H1 (cell line): ENCODE data around the gene ZC3HAV1. TPM values are rescaled to one million over a fixed set of nuclear protein-coding genes. Genes with fewer than 3 reads are reported as not detected.

ENCODE experiments used
- CTCF ChIA-PET: fragments of 300-600 bp; sonication (Branson Sonifier 250); formaldehyde crosslinking; loops from one replicate; lab custom pipeline; 2021; ENCODE audit not compliant: partially characterized antibody; lab: Charles Lee
- POLR2A ChIA-PET: fragments of 300-600 bp; sonication (Branson Sonifier 250); formaldehyde crosslinking; loops from one replicate; lab custom pipeline; 2021; ENCODE audit warnings: inconsistent platforms; ENCODE audit not compliant: partially characterized antibody; lab: Charles Lee
- DNase-seq, 2 experiments: peaks; one replicate each; pipeline versions ENCODE4 v3.0.0 to v3.0.0-alpha.2; 2010 to 2022; ENCODE audit warnings: low spot score in 2 of 2, low read depth in 1 of 2, mixed read lengths in 1 of 2
- FAIRE-seq: peaks from 2 replicates; lab custom pipeline; 2011; peaks lifted over from hg19 to GRCh38; lab: Jason Lieb, UNC
- H2AFZ ChIP-seq: 2 replicates; pipeline ENCODE4 v1.8.1; 2012; ENCODE audit warnings: low read length, inconsistent platforms
- H2AK5ac ChIP-seq: 2 replicates; pipeline ENCODE4 v1.6.1; 2013; ENCODE audit warnings: low read depth, low read length
- H2BK120ac ChIP-seq: replicated peaks from 2 replicates; pipeline ENCODE3; 2013; ENCODE audit warnings: low read depth, low read length, inconsistent platforms
- H2BK12ac ChIP-seq: 2 replicates; pipeline ENCODE4 v1.6.1; 2013; ENCODE audit warnings: low read depth, low read length
- H2BK15ac ChIP-seq: 2 replicates; pipeline ENCODE4 v1.6.1; 2013; ENCODE audit warnings: low read length
- H2BK20ac ChIP-seq: 2 replicates; pipeline ENCODE4 v1.6.1; 2013; ENCODE audit warnings: low read length
- H2BK5ac ChIP-seq: 2 replicates; pipeline ENCODE4 v1.6.1; 2013; ENCODE audit warnings: low read depth, low read length
- H3K14ac ChIP-seq: 2 replicates; pipeline ENCODE4 v1.6.1; 2013; ENCODE audit warnings: inconsistent platforms; ENCODE audit not compliant: insufficient read length
- H3K18ac ChIP-seq: 2 replicates; pipeline ENCODE4 v1.6.1; 2013; ENCODE audit warnings: low read length; ENCODE audit errors: extremely low read depth
- H3K23ac ChIP-seq: 2 replicates; pipeline ENCODE4 v1.6.1; 2013; ENCODE audit warnings: inconsistent platforms; ENCODE audit not compliant: insufficient read length
- H3K23me2 ChIP-seq: 2 replicates; pipeline ENCODE4 v1.6.1; 2013; ENCODE audit warnings: low read depth, low read length
- H3K27ac ChIP-seq: 2 replicates; pipeline ENCODE4 v1.6.1; 2011; ENCODE audit warnings: low read depth, low read length, inconsistent platforms
- H3K27me3 ChIP-seq, 4 experiments: replicated peaks in 1 of 4; 1 replicate in 1 of 4; 2 replicates in 3 of 4; pipeline versions ENCODE4 v1.6.1 to v1.8.1; 2011 to 2013; ENCODE audit warnings: low read length in 3 of 4, mild to moderate bottlenecking in 3 of 4, inconsistent platforms in 2 of 4, mixed read lengths in 2 of 4, moderate library complexity in 1 of 4; ENCODE audit not compliant: control insufficient read depth in 3 of 4, insufficient read depth in 3 of 4; ENCODE audit errors: extremely low read depth in 1 of 4
- H3K36me3 ChIP-seq, 4 experiments: 2 replicates each; pipeline versions ENCODE4 v1.6.1 to v1.8.1; 2011 to 2013; ENCODE audit warnings: mild to moderate bottlenecking in 4 of 4, low read length in 3 of 4, moderate library complexity in 2 of 4, control low read depth in 1 of 4, inconsistent platforms in 1 of 4; ENCODE audit not compliant: insufficient read depth in 4 of 4, control insufficient read depth in 2 of 4
- H3K4ac ChIP-seq: replicated peaks from 2 replicates; pipeline ENCODE3; 2013; ENCODE audit warnings: low read length, low read depth, mixed read lengths, inconsistent platforms; ENCODE audit not compliant: insufficient read length
- H3K4me1 ChIP-seq, 4 experiments: replicated peaks in 1 of 4; 1 replicate in 1 of 4; 2 replicates in 3 of 4; pipeline versions ENCODE4 v1.6.1 to v1.8.1; 2011 to 2013; ENCODE audit warnings: low read length in 3 of 4, inconsistent platforms in 2 of 4, mixed read lengths in 1 of 4; ENCODE audit not compliant: insufficient read depth in 4 of 4, control insufficient read depth in 3 of 4
- H3K4me2 ChIP-seq, 2 experiments: 2 replicates each; pipeline versions ENCODE4 v1.6.1 to v1.8.1; 2011 to 2013; ENCODE audit warnings: low read depth in 2 of 2, low read length in 2 of 2, control low read depth in 1 of 2, inconsistent platforms in 1 of 2, mild to moderate bottlenecking in 1 of 2; ENCODE audit not compliant: insufficient read depth in 1 of 2
- H3K4me3 ChIP-seq, 4 experiments: fragments of 200-600, 300-600 bp in 1 of 4; sonication (generic), shearing (Covaris generic), sonication (Bioruptor Twin) in 1 of 4; 2 replicates each; pipeline versions ENCODE4 v1.5.1 to v1.8.1; 2011 to 2016; ENCODE audit warnings: low read length in 4 of 4, low read depth in 3 of 4, control low read depth in 2 of 4, inconsistent platforms in 2 of 4, mild to moderate bottlenecking in 2 of 4, mixed read lengths in 1 of 4, moderate library complexity in 1 of 4; ENCODE audit not compliant: insufficient read depth in 2 of 4; ENCODE audit errors: extremely low read depth in 1 of 4
- H3K56ac ChIP-seq: replicated peaks from 2 replicates; pipeline ENCODE3; 2013; ENCODE audit warnings: low read depth, mild to moderate bottlenecking, mixed read lengths, low read length, inconsistent platforms; ENCODE audit not compliant: insufficient read length
- H3K79me1 ChIP-seq: 2 replicates; pipeline ENCODE4 v1.6.1; 2013; ENCODE audit warnings: low read depth, low read length, control low read depth
- H3K79me2 ChIP-seq, 2 experiments: 2 replicates each; pipeline versions ENCODE4 v1.6.1 to v1.8.1; 2012 to 2013; ENCODE audit warnings: low read length in 2 of 2, mild to moderate bottlenecking in 2 of 2, inconsistent platforms in 1 of 2; ENCODE audit not compliant: insufficient read depth in 2 of 2, control insufficient read depth in 1 of 2
- H3K9ac ChIP-seq, 4 experiments: replicated peaks in 1 of 4; 1 replicate in 1 of 4; 2 replicates in 3 of 4; pipeline versions ENCODE4 v1.6.1 to v1.8.1; 2011 to 2013; ENCODE audit warnings: low read depth in 3 of 4, low read length in 3 of 4, control low read depth in 2 of 4, mild to moderate bottlenecking in 2 of 4, moderate library complexity in 2 of 4, inconsistent platforms in 1 of 4; ENCODE audit errors: extremely low read depth in 1 of 4
- H3K9me3 ChIP-seq, 2 experiments: 2 replicates each; pipeline versions ENCODE4 v1.6.1 to v1.8.1; 2012 to 2013; ENCODE audit warnings: mild to moderate bottlenecking in 2 of 2, moderate library complexity in 2 of 2, control low read depth in 1 of 2, inconsistent platforms in 1 of 2, low read depth in 1 of 2, low read length in 1 of 2, mixed read lengths in 1 of 2; ENCODE audit not compliant: insufficient read depth in 2 of 2
- H4K20me1 ChIP-seq, 2 experiments: replicated peaks in 1 of 2; 2 replicates each; pipeline versions ENCODE3 to v1.8.1; 2011 to 2013; ENCODE audit warnings: inconsistent platforms in 2 of 2, low read length in 2 of 2, mild to moderate bottlenecking in 1 of 2; ENCODE audit not compliant: insufficient read depth in 2 of 2, control insufficient read depth in 1 of 2
- H4K5ac ChIP-seq: 2 replicates; pipeline ENCODE4 v1.6.1; 2013; ENCODE audit warnings: low read length, low read depth, mixed read lengths, inconsistent platforms; ENCODE audit not compliant: insufficient read length
- H4K8ac ChIP-seq: 2 replicates; pipeline ENCODE4 v1.8.0; 2013; ENCODE audit warnings: mild to moderate bottlenecking, moderate library complexity, low read length, inconsistent platforms; ENCODE audit not compliant: insufficient read depth; ENCODE audit errors: extremely low read depth
- H4K91ac ChIP-seq: replicated peaks from 2 replicates; pipeline ENCODE3; 2013; ENCODE audit warnings: low read length, mixed read lengths, inconsistent platforms; ENCODE audit not compliant: insufficient read length
- BCL11A ChIP-seq, 2 experiments: IDR thresholded peaks; one replicate each; pipeline ENCODE4 v1.6.1; 2011; ENCODE audit warnings: low read depth in 2 of 2, low read length in 2 of 2, mild to moderate bottlenecking in 2 of 2
- CHD1 ChIP-seq: IDR thresholded peaks from 2 replicates; pipeline ENCODE4 v1.6.1; 2012; ENCODE audit warnings: low read depth, low read length, improper control_type of control experiment
- CTBP2 ChIP-seq: IDR thresholded peaks from 2 replicates; pipeline ENCODE4 v1.7.0; 2011; ENCODE audit warnings: borderline replicate concordance, mild to moderate bottlenecking, moderate library complexity, mixed read lengths, low read length; ENCODE audit not compliant: insufficient read depth, insufficient read length
- HDAC2 ChIP-seq, 2 experiments: fragments of 300-600 bp in 1 of 2; sonication (generic) in 1 of 2; IDR thresholded peaks; 2 replicates each; pipeline ENCODE4 v1.6.1; 2011 to 2012; ENCODE audit warnings: low read depth in 2 of 2, low read length in 2 of 2, mild to moderate bottlenecking in 2 of 2, moderate library complexity in 2 of 2, borderline replicate concordance in 1 of 2, inconsistent platforms in 1 of 2
- JUND ChIP-seq: IDR thresholded peaks from 2 replicates; pipeline ENCODE4 v1.6.1; 2011; ENCODE audit warnings: mild to moderate bottlenecking, improper control_type of control experiment, low read length
- KDM4A ChIP-seq: IDR thresholded peaks from one replicate; pipeline ENCODE4 v1.7.1; 2012; ENCODE audit warnings: low read depth, mild to moderate bottlenecking, moderate library complexity, low read length, inconsistent platforms; ENCODE audit not compliant: severe bottlenecking
- NRF1 ChIP-seq: IDR thresholded peaks from 2 replicates; pipeline ENCODE4 v1.6.1; 2011; ENCODE audit warnings: mild to moderate bottlenecking, low read depth, low read length, improper control_type of control experiment
- PHF8 ChIP-seq: fragments of 200-600 bp; sonication (generic); conservative IDR thresholded peaks from 2 replicates; pipeline ENCODE4 v1.7.1; 2012; ENCODE audit warnings: low read depth, mild to moderate bottlenecking, inconsistent platforms, low read length, moderate library complexity
- RBBP5 ChIP-seq: IDR thresholded peaks from 2 replicates; pipeline ENCODE4 v1.7.1; 2012; ENCODE audit warnings: low read depth, mild to moderate bottlenecking, inconsistent platforms, low read length, moderate library complexity, borderline replicate concordance
- RXRA ChIP-seq: IDR thresholded peaks from 2 replicates; pipeline ENCODE4 v1.6.1; 2011; ENCODE audit warnings: low read depth, mild to moderate bottlenecking, low read length, moderate library complexity; ENCODE audit not compliant: insufficient read depth
- SAP30 ChIP-seq: fragments of 300-600 bp; sonication (generic); IDR thresholded peaks from 2 replicates; pipeline ENCODE4 v1.7.1; 2012; ENCODE audit warnings: low read length, moderate library complexity, mild to moderate bottlenecking, inconsistent platforms; ENCODE audit not compliant: insufficient read depth, insufficient replicate concordance
- SIN3A ChIP-seq, 2 experiments: IDR thresholded peaks in 1 of 2; conservative IDR thresholded peaks in 1 of 2; 2 replicates each; pipeline ENCODE4 v1.6.1; 2011 to 2012; ENCODE audit warnings: low read length in 2 of 2, improper control_type of control experiment in 1 of 2, low read depth in 1 of 2, mild to moderate bottlenecking in 1 of 2
- TCF12 ChIP-seq: IDR thresholded peaks from 2 replicates; pipeline ENCODE4 v1.6.1; 2011; ENCODE audit warnings: low read depth, mild to moderate bottlenecking, low read length
- WGBS, 2 experiments: shearing (Covaris generic) in 1 of 2; methylation state at CpG; one replicate each; pipeline versions ENCODE4 v1.1.6 to v1.1.7; 2013 to 2015; ENCODE audit warnings: low lambda C conversion rate in 2 of 2, mixed read lengths in 2 of 2, inconsistent platforms in 1 of 2, low coverage in 1 of 2, missing lambda C conversion rate in 1 of 2; ENCODE audit not compliant: insufficient replicate concordance in 2 of 2, insufficient coverage in 1 of 2, insufficient read length in 1 of 2; ENCODE audit errors: extremely low coverage in 1 of 2, missing lambda C conversion rate in 1 of 2; 5-methylcytosine and 5-hydroxymethylcytosine counted together
- polyA plus RNA-seq, 7 experiments: library from polyadenylated mRNA; depleted of rRNA in 3 of 7; stranded (reverse) in 5 of 7; unstranded in 2 of 7; fragments of >200 nt in 5 of 7; fragments of 200-250 nt in 2 of 7; gene quantifications; 1 replicate in 5 of 7; 2 replicates in 1 of 7; 4 replicates in 1 of 7; pipeline versions ENCODE4 v1.2.1 to v1.2.3, GENCODE V29; 2011 to 2013; ENCODE audit warnings: missing spikeins in 2 of 7, mixed read lengths in 2 of 7
- total RNA-seq: library from RNA; stranded (reverse); fragmentation: NEBNext Ultra II Directional; extraction: Animal tissue kit (Norgen Biotek cat#: 25700); gene quantifications from 2 replicates; pipeline ENCODE4 v1.2.1, GENCODE V29; 2021

The ZC3HAV1 gene
- total and polyA plus RNA-seq, 2 of the 8 experiments (the other 6 are each of a cell fraction or from before 2014, with no cell fraction given): 22.5 to 43.4 TPM

DNA sequence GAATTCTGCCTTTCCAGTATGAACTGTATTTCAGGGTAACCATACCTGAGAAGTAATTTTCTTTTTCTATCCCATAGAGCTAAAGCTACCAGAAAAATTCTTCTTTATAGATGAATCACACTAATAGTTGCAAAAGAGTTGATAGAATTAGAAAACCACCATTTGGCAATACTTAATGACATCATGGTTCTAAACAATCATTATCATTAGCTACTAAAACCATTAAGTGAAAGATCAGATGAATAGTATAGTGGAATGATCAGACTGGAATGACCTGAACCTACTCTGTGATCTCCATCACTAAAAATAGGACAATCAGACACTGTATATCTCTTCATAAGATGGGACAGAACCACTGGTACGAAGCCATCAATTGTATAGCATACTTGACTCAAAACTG, 53.8 kb downstream of the ZC3HAV1 start:
- Histone ChIP-seq H4K91ac (no peak overlapping the region), H2AFZ (no peak overlapping the region), H2AK5ac (no peak overlapping the region), H3K4me1 (no peaks in the 10 kb centered on the region), H3K14ac (no peak overlapping the region), H3K23me2 (no peaks in the 10 kb centered on the region), H2BK5ac (no peak overlapping the region), H3K9ac (no peak overlapping the region), H3K27ac (no peak overlapping the region), H3K79me2 (no peaks in the 10 kb centered on the region), H4K20me1 (no peaks in the 10 kb centered on the region), H3K36me3 (peaks cover 0 to 19% (median 5%) of the 10 kb centered on the region in 4 experiments; a peak in 6 of 8 replicates), H3K27me3 (no peaks in the 10 kb centered on the region), H3K9me3 (no peaks in the 10 kb centered on the region), H2BK20ac (no peak overlapping the region), H4K8ac (no peak overlapping the region), H2BK12ac (no peak overlapping the region), H2BK15ac (no peak overlapping the region), H3K18ac (no peak overlapping the region), H3K4ac (no peak overlapping the region), H4K5ac (no peak overlapping the region), H3K23ac (no peak overlapping the region), H3K4me2 (no peak overlapping the region), H3K56ac (no peak overlapping the region), H2BK120ac (no peak overlapping the region), H3K79me1 (no peaks in the 10 kb centered on the region), H3K4me3 (no peak overlapping the region)
- ChIA-PET CTCF (interaction anchor here (0.7 kb wide), 1 partner anchor 78 kb away, joined by 3 read pairs; no protein-coding TSS in a partner anchor), POLR2A (interaction anchor here (1.3 kb wide), 1 partner anchor 13 kb away, joined by 4 read pairs; no protein-coding TSS in a partner anchor)
- FAIRE-seq: no peak
- WGBS, 2 experiments: 96% methylated on average over 1 of the region's 1 CpG; no CpG with 5 or more reads in 1 of the 2 experiments
- DNase-seq: no peak
- TF ChIP-seq CTBP2 (no peak), RXRA (no peak), PHF8 (no peak), KDM4A (no peak), SAP30 (no peak), HDAC2 (IDR thresholded peaks at IDR 0.05; ENCODE audit: borderline replicate concordance in 1 of 2, low read depth in 2 of 2, low read length in 2 of 2) (no peak), SIN3A (conservative IDR thresholded peaks at IDR 0.05 in 1 of 2, IDR thresholded peaks at IDR 0.05 in 1 of 2; ENCODE audit: low read depth in 1 of 2, low read length in 2 of 2) (no peak), BCL11A (IDR thresholded peaks at IDR 0.05; ENCODE audit: low read depth in 2 of 2, low read length in 2 of 2) (no peak), TCF12 (no peak), NRF1 (no peak), JUND (no peak), RBBP5 (no peak), CHD1 (no peak)
